Measurements from ENCODE around the gene TMEM184A.

TMEM184A gene

GRCh38 chr7:1532456-1533254 is 23.4 kb downstream of the TMEM184A start:
- H3K4me1 Mint-ChIP-seq, result peaks cover 21% of the 10 kb centered on the region
- no peak for TF ChIP-seq CTCF (IDR thresholded peaks at IDR 0.05; ENCODE audit: unreplicated experiment in 3 of 3)
- peaks cover 27% of the 10 kb centered on the region for H3K27me3 Mint-ChIP-seq (ENCODE audit: low read depth)
- H3K4me3 Mint-ChIP-seq, result peak overlapping the region; percentile 86 to 89 (median 88)
- H3K27ac Mint-ChIP-seq, result peak overlapping the region; percentile 57 to 89 (median 67)
- H3K36me3 Mint-ChIP-seq (ENCODE audit: low read depth), result no peaks in the 10 kb centered on the region
- H3K9me3 Mint-ChIP-seq, result no peaks in the 10 kb centered on the region

GRCh38 chr7:1531979-1532455 is 24.0 kb downstream of the TMEM184A start:
- no peak for TF ChIP-seq CTCF (IDR thresholded peaks at IDR 0.05; ENCODE audit: unreplicated experiment in 3 of 3)
- H3K9me3 Mint-ChIP-seq, result no peaks in the 10 kb centered on the region
- peaks cover 21% of the 10 kb centered on the region for H3K4me1 Mint-ChIP-seq
- no peaks in the 10 kb centered on the region for H3K36me3 Mint-ChIP-seq (ENCODE audit: low read depth)
- H3K27me3 Mint-ChIP-seq (ENCODE audit: low read depth), result peaks cover 33% of the 10 kb centered on the region
- H3K4me3 Mint-ChIP-seq, result peak overlapping the region; percentile 86 to 89 (median 88)
- H3K27ac Mint-ChIP-seq, result peak overlapping the region; percentile 61 to 89 (median 86)

GRCh38 chr7:1531263-1531978 is 24.6 kb downstream of the TMEM184A start:
- no peak for TF ChIP-seq CTCF (IDR thresholded peaks at IDR 0.05; ENCODE audit: unreplicated experiment in 3 of 3)
- H3K4me3 Mint-ChIP-seq, result peak overlapping the region; percentile 86 to 89 (median 88)
- H3K36me3 Mint-ChIP-seq (ENCODE audit: low read depth), result no peaks in the 10 kb centered on the region
- peaks cover 39% of the 10 kb centered on the region for H3K27me3 Mint-ChIP-seq (ENCODE audit: low read depth)
- peak overlapping the region; percentile 61 to 89 (median 86) for H3K27ac Mint-ChIP-seq
- H3K9me3 Mint-ChIP-seq, result no peaks in the 10 kb centered on the region
- H3K4me1 Mint-ChIP-seq, result peaks cover 23% of the 10 kb centered on the region

- peaks cover 21% of the 10 kb centered on the region for H3K4me1 Mint-ChIP-seq
- H3K27me3 Mint-ChIP-seq (ENCODE audit: low read depth), result peaks cover 41% of the 10 kb centered on the region
- no peak overlapping the region for H3K27ac Mint-ChIP-seq
- no peaks in the 10 kb centered on the region for H3K9me3 Mint-ChIP-seq
- H3K4me3 Mint-ChIP-seq, result no peak overlapping the region
- H3K36me3 Mint-ChIP-seq (ENCODE audit: low read depth), result no peaks in the 10 kb centered on the region
- TF ChIP-seq CTCF (IDR thresholded peaks at IDR 0.05; ENCODE audit: unreplicated experiment in 3 of 3), result no peak
Measured at GRCh38 chr7:1530946-1531262, 25.1 kb downstream of the TMEM184A start.

GRCh38 chr7:1529383-1530116 is 26.5 kb downstream of the TMEM184A start:
- no peaks in the 10 kb centered on the region for H3K36me3 Mint-ChIP-seq (ENCODE audit: low read depth)
- peak overlapping the region; percentile 73 to 80 (median 79) for H3K4me3 Mint-ChIP-seq
- peaks cover 51% of the 10 kb centered on the region for H3K27me3 Mint-ChIP-seq (ENCODE audit: low read depth)
- peaks cover 21% of the 10 kb centered on the region for H3K4me1 Mint-ChIP-seq
- no peak overlapping the region for H3K27ac Mint-ChIP-seq
- TF ChIP-seq CTCF (IDR thresholded peaks at IDR 0.05; ENCODE audit: unreplicated experiment in 3 of 3), result no peak
- H3K9me3 Mint-ChIP-seq, result no peaks in the 10 kb centered on the region
